Calu3 (cell line): ENCODE results near the gene KRT85. TPM values are rescaled to one million over a fixed set of nuclear protein-coding genes. Genes with fewer than 3 reads are reported as not detected.

Source experiments
- BruUV-seq: library from RNA; stranded (reverse); fragments of 400-500 nt; replicated peaks from 2 replicates; lab custom pipeline; 2021; lab: Mats Ljungman, UMichigan
- CTCF ChIA-PET: fragments of 300-600 bp; sonication (Branson Sonifier 250); formaldehyde crosslinking; loops from one replicate; lab custom pipeline; 2022; ENCODE audit warnings: antibody characterized with exemption; lab: Charles Lee
- DNase-seq: peaks from one replicate; pipeline ENCODE4 v3.0.0; 2022
- H3K27ac Mint-ChIP-seq: one replicate; pipeline ENCODE4 v1.8.0; 2022; ENCODE audit warnings: mixed read lengths; ENCODE audit not compliant: unreplicated experiment
- H3K27me3 Mint-ChIP-seq: one replicate; pipeline ENCODE4 v1.8.0; 2022; ENCODE audit warnings: mixed read lengths; ENCODE audit not compliant: unreplicated experiment
- H3K36me3 Mint-ChIP-seq: one replicate; pipeline ENCODE4 v1.8.0; 2022; ENCODE audit warnings: mild to moderate bottlenecking, moderate library complexity, mixed read lengths; ENCODE audit not compliant: insufficient read depth, unreplicated experiment
- H3K4me1 Mint-ChIP-seq: one replicate; pipeline ENCODE4 v1.8.0; 2022; ENCODE audit warnings: mild to moderate bottlenecking, low read depth, mixed read lengths; ENCODE audit not compliant: unreplicated experiment
- H3K4me3 Mint-ChIP-seq: one replicate; pipeline ENCODE4 v1.8.0; 2022; ENCODE audit warnings: mild to moderate bottlenecking, low read depth, moderate library complexity, mixed read lengths; ENCODE audit not compliant: unreplicated experiment
- H3K9me3 Mint-ChIP-seq: one replicate; pipeline ENCODE4 v1.8.0; 2022; ENCODE audit warnings: low read depth, mixed read lengths; ENCODE audit not compliant: unreplicated experiment
- intact Hi-C: fragments of 100-400 bp; cut with micrococcal nuclease; formaldehyde crosslinking; loops from one replicate; pipeline ENCODE4 v1.10.0; 2022; ENCODE audit not compliant: unreplicated experiment
- total RNA-seq: library from RNA; stranded (reverse); gene quantifications from 2 replicates; pipeline ENCODE4 v1.2.3, GENCODE V29; 2022
- TF ChIP-seq, protein P1 (sequence below): fragments of 200-600 bp; IDR thresholded peaks from one replicate; pipeline ENCODE4 v1.8.0; 2022; ENCODE audit warnings: antibody characterized with exemption; ENCODE audit not compliant: unreplicated experiment

KRT85 gene
- total RNA-seq, 1 experiment from 2014 or later, result not detected

- DNase-seq, result no peak
- no TSS peak for BruUV-seq
- intact Hi-C loops, result no loop called here
- TF ChIP-seq, protein P1, sequence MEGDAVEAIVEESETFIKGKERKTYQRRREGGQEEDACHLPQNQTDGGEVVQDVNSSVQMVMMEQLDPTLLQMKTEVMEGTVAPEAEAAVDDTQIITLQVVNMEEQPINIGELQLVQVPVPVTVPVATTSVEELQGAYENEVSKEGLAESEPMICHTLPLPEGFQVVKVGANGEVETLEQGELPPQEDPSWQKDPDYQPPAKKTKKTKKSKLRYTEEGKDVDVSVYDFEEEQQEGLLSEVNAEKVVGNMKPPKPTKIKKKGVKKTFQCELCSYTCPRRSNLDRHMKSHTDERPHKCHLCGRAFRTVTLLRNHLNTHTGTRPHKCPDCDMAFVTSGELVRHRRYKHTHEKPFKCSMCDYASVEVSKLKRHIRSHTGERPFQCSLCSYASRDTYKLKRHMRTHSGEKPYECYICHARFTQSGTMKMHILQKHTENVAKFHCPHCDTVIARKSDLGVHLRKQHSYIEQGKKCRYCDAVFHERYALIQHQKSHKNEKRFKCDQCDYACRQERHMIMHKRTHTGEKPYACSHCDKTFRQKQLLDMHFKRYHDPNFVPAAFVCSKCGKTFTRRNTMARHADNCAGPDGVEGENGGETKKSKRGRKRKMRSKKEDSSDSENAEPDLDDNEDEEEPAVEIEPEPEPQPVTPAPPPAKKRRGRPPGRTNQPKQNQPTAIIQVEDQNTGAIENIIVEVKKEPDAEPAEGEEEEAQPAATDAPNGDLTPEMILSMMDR, result no peak
- peaks cover 3% of the 10 kb centered on the region for H3K9me3 Mint-ChIP-seq
- no peak overlapping the region for H3K4me3 Mint-ChIP-seq
- peaks cover 24% of the 10 kb centered on the region for H3K27me3 Mint-ChIP-seq
- CTCF ChIA-PET, result no interaction called here
- H3K36me3 Mint-ChIP-seq, result no peaks in the 10 kb centered on the region
- H3K27ac Mint-ChIP-seq, result no peak overlapping the region
- peaks cover 28% of the 10 kb centered on the region for H3K4me1 Mint-ChIP-seq
Observed at GRCh38 chr12:52334185-52334584, 33.1 kb downstream of the KRT85 start.

GRCh38 chr12:52333321-52333720 is 34.0 kb downstream of the KRT85 start:
- peaks cover 3% of the 10 kb centered on the region for H3K9me3 Mint-ChIP-seq
- peaks cover 28% of the 10 kb centered on the region for H3K4me1 Mint-ChIP-seq
- no peak overlapping the region for H3K4me3 Mint-ChIP-seq
- CTCF ChIA-PET, result no interaction called here
- no peak for DNase-seq
- no peaks in the 10 kb centered on the region for H3K36me3 Mint-ChIP-seq
- H3K27ac Mint-ChIP-seq, result no peak overlapping the region
- no TSS peak for BruUV-seq
- TF ChIP-seq, protein P1, result no peak
- intact Hi-C loops, result no loop called here
- peaks cover 15% of the 10 kb centered on the region for H3K27me3 Mint-ChIP-seq

GRCh38 chr12:52332381-52332780 is 34.9 kb downstream of the KRT85 start:
- CTCF ChIA-PET, result no interaction called here
- BruUV-seq, result no TSS peak

DNA sequence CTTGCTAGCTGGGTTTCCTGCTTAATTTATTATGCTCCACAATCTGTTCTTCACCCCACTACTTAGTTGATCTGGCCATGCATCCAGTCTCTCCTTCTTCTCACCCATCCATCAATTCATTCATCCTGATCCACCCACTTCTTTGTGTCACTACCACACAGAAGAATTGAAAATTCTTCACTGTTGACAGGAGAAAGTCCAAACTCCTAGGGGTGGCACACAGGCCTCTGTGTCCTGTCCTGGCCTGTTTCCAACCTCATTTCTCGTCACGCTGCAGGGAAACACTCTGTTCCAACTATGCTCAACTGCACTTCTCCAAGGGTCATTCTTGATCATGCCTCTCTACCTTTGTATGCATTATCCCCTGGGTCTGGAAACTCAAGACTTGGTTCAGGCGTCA is 35.4 kb downstream of the KRT85 start:
- Mint-ChIP-seq H3K4me3 (no peak overlapping the region), H3K36me3 (no peaks in the 10 kb centered on the region), H3K9me3 (peaks cover 3% of the 10 kb centered on the region), H3K27me3 (peaks cover 13% of the 10 kb centered on the region), H3K27ac (no peak overlapping the region), H3K4me1 (peaks cover 37% of the 10 kb centered on the region)
- no peak for DNase-seq
- no TSS peak for BruUV-seq
- CTCF ChIA-PET, result no interaction called here
- TF ChIP-seq, protein P1, result no peak
- intact Hi-C loops, result no loop called here

More at GRCh38 chr12:52332381-52332780, 34.9 kb downstream of the KRT85 start:
- H3K36me3 Mint-ChIP-seq, result no peaks in the 10 kb centered on the region
- peaks cover 35% of the 10 kb centered on the region for H3K4me1 Mint-ChIP-seq
- TF ChIP-seq, protein P1, result no peak
- H3K4me3 Mint-ChIP-seq, result no peak overlapping the region
- peaks cover 13% of the 10 kb centered on the region for H3K27me3 Mint-ChIP-seq
- peaks cover 3% of the 10 kb centered on the region for H3K9me3 Mint-ChIP-seq
- H3K27ac Mint-ChIP-seq, result no peak overlapping the region
- intact Hi-C loops, result no loop called here
- DNase-seq, result no peak
